22Rv1 (cell line): Measurements from ENCODE around the gene CMIP.

Source experiments
- CTCF ChIP-seq: fragments of 450-650 bp; IDR thresholded peaks from 2 replicates; pipeline ENCODE4 v1.5.1; 2017; ENCODE audit warnings: mild to moderate bottlenecking
- ZFX ChIP-seq: fragments of 450-650 bp; IDR thresholded peaks from 2 replicates; pipeline ENCODE4 v1.6.1; 2017; ENCODE audit warnings: antibody characterized with exemption, borderline replicate concordance

DNA sequence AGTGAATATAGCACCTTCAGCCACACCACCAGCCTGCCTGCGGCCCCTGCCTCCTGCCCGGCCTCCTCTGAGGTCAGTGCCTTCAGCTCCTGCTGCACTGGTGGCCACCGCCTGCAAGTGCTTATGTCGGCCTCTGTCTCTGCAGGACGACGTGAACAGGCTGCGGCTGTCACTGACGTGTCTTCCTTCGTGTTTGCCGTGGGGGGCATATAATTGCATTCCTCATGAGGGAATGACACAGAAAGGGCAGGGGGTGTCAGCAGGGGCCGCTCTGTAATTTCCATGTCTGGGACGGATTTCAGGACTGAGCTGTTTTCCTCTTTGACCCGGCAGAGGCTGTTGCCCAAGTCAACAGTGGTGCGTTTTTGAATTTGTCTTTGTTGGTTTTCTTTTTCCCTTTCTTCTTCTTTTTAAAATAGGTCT, 28.5 kb downstream of the CMIP start:
- TF ChIP-seq CTCF (no peak), ZFX (no peak)
